Right renal pelvis (tissue), 4 donors: Measurements from ENCODE around the gene MORN1. TPM values are rescaled to one million over a fixed set of nuclear protein-coding genes. Genes with fewer than 3 reads are reported as not detected.
A peak's percentile ranks its signal among the peaks of the same experiment; 100 is the strongest.

Experiments
- DNase-seq, 4 donors: peaks; one replicate each; pipeline ENCODE4 v3.0.0-alpha.2; 2013; ENCODE audit warnings: low read depth in 4 of 4, low spot score in 3 of 4, missing footprints in 1 of 4
- polyA plus RNA-seq, 4 donors: library from polyadenylated mRNA; unstranded; fragments of 120-200 nt; gene quantifications; one replicate each; pipeline ENCODE4 v1.2.1, GENCODE V29; 2013; ENCODE audit not compliant: insufficient read length in 4 of 4

The MORN1 gene
- polyA plus RNA-seq, 4 donors: 10.0 to 15.6 (median 11.5) TPM

DNA sequence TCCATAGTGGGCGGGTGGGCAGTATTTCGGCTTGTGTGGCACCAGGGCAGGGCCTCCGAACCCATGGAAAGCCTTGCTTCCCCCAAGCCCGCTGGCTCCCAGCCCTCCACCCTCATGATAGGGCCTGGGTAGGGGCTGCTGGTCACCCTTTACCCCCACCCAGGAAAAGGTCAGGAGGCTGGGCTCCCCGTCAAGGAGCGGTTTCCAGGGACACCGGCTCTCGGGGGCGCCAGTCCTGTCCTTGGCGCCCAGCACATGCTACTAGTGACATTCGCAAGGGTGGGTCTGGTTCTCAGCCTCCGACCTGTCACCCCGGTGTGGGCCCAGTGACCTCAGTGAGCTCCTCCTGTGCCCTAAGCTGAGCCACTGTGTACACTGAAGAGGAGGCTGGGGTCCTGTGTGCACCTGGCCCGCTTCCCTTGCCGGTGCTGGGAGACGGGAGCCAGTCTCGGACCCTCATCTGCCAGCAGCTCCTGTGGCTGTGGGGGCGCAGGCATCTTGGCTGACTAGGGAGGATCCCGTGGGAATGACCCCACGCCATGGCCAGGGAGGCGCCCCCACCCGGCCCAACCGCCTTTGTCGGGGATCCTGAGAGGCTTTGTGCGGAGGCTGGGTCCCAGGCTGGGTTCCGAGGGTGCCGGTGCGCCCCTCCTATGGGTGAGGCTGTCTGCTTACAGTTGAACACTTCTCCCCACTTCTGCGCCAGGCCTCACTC is 108.6 kb downstream of the MORN1 start:
- DNase-seq: no peak

DNA sequence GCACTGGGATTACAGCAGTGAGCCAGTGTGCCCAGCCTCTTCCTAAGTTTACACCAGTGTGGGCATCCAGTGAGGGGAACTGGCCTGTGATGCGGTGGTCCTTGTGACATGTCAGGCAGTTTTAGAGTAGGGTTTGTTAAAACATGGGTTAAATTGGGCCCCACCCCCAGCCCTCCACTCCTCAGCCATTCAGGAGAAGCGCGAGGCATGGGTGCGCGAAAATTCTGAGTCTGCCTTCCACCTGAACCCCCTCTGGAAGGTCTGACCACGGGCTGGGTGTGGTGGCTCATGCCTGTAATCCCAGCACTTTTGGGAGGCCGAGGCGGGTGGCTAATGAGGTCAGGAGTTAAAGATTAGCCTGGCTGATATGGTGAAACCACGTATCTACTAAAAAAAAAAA is 111.5 kb downstream of the MORN1 start:
- DNase-seq: no peak

DNA sequence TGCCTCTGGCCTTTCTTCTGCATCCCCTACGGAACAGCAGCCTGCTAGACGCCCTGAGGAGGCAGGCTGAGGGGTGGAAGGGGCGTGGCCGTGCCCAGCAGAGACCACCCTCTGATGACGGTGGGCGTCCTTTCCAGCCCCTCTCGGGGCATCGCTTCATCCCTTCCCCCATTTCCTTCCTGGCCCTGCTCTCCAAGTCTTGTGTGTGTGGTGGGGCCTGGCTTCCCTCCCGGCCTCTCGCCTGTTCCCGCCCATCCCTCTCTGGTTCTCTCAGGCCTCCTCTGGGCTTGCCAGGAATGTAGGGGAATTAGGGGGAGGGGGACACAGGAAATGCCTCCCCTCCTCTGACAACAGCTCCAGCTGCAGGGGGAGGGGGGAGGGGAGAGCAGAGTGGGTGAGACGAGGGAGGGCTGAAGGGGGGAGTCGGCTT is 112.1 kb downstream of the MORN1 start:
- DNase-seq: peak; percentile 78 to 95 (median 90)

DNA sequence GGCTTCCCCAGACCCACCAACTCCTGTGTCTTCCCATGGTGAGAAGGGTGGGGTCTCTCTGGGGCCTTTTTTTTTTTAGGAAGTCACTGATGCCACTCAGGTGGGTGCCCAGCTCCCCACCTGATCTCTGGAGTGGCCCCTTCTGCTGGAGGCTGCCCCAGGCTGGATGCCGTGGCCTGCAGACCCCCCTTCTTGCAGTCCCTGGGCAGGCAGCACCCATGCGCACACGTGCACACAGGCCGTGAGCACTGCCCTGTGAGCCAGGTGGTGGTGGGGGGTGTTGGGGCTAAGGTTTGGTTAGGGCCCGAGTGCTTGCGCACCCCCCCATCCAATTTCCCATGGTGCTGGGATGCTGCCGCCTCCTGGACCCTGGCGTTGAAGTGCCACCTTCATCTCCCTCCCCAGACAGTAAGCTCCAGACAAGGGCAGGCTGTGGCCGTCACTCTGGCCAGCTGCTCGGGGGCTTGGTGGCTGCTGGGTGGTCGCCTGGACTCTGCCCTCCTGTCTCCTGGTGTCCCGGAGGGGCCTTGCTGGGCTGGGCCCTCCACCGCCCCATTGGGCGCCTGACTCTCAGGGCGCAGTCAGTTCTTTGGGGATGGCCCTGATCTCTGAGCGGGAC is 112.7 kb downstream of the MORN1 start:
- DNase-seq: no peak

DNA sequence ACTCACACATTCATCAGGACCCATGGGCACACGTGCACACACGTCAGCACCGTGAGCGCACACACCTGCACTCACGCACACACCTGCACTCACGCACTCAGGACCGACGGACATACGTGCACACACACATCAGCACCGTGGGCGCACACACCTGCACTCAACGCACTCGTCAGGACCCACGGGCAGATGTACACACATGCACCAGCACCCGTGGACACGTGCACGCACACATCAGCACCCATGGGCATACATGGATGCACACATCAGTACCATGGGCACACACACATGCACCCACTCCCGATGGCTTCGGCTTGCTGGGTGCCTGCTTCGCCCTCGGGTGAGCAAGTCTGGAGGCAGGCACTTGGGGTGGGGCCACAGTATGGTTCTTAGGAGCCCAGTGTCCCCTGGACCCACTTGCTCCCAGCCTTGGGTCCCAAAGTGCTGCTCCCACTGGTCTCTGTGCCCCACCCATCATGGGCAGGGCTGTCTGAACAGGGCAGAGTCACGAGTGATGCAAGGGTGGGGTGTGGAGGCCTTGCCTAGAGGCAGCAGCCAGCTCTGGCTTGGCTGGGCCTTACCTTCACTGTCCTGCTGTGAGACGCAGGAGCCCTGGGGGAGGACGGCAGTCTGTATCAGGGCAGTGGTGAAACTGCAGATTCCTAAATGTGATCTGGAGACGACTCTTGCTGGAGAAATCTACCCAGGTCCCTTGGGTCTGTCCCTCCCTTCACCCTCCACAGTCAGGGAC is 113.4 kb downstream of the MORN1 start:
- no peak for DNase-seq

DNA sequence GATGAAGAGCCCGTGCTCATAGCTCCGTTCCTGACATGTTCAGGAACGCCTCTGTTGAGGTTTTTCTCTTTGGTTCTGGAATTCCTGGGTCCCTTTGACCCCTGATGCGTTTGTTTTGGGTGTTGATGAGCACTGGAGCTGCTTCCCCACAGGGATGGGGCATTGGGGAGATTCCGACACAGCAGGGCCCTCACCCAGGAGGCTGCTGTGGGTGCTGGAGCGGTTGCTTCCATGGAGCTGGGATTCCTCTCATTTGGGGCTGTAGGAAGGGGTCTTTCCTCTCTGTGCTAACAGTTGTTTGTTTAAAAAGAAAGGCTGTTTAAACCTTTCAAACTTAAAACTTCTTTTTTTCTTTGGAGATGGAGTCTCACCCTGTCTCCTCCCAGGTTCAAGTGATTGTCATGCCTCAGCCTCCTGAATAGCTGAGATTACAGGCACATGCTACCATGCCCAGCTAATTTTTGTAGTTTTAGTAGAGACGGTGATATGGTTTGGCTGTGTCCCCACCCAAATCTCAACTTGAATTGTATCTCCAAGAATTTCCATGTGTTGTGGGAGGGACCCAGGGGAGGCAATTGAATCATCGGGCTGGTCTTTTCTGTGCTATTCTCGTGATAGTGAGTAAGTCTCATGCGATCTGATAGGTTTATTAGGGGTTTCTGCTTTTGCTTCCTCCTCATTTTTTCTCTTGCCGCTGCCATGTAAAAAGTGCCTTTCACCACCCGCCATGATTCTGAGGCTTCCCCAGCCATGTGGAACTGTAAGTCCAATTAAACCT is 114.4 kb downstream of the MORN1 start:
- no peak for DNase-seq

DNA sequence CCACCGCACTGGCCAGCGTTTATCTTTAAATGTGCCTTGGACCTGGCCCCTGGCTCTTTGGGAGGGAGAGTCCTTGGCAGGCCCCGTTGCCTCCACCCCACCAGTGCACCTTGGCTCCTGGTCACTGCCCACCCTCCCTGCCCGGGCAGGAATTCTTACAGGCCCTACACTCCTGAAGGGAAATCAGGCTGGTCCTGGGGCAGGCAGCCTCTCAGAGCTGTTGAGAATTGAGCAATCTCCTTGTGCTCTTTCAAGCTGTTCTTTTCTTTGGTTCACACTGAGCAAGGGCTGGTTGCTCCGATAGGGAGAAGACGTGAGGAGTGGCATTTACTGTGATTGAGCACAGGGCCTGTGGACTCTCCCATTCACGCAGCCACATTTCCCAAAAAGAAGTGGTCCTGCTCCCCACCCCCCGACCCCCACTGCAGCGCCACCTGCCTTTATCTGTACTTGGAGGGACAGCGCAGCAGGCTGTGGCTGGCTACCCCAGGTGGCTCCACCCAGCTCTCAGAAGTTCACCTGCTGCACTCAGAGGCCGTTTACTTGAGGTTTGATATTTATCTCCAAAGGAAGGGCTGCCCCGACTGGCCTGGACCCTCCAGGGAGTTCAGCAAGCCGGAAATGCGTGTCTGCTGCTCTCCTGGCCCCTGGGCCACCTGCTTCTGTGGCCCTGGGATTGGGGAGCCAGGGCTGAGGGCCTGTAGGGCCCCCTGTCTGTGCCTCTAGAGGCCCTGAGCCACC is 115.4 kb downstream of the MORN1 start:
- no peak for DNase-seq

DNA sequence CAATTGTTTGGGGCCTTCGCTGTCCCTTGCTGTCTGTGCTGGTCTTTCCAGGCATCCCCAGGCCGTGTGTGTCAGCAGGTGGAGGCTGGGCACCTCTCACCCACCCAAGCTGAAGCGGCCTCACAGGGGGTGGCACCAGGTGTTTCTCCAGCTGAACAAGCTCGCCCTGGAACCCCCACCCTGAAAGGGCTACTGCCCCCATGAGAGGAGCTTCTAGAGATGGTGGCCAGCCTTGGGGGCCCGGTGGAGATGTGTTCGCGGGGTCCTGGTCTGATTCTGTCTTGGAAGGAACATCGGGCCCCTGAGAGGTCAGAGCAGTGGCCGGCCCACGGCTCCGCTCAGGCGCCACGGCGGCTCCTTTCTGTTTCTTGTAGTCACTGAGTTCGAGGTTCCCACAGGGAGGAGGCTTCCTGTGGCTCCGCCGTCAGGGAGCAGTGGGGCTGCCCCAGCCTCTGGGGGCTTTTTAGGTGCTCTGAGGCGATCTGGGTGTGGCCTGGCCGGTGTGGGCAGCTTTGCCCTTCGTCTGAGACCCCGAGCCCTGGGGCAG is 116.4 kb downstream of the MORN1 start:
- no peak for DNase-seq

DNA sequence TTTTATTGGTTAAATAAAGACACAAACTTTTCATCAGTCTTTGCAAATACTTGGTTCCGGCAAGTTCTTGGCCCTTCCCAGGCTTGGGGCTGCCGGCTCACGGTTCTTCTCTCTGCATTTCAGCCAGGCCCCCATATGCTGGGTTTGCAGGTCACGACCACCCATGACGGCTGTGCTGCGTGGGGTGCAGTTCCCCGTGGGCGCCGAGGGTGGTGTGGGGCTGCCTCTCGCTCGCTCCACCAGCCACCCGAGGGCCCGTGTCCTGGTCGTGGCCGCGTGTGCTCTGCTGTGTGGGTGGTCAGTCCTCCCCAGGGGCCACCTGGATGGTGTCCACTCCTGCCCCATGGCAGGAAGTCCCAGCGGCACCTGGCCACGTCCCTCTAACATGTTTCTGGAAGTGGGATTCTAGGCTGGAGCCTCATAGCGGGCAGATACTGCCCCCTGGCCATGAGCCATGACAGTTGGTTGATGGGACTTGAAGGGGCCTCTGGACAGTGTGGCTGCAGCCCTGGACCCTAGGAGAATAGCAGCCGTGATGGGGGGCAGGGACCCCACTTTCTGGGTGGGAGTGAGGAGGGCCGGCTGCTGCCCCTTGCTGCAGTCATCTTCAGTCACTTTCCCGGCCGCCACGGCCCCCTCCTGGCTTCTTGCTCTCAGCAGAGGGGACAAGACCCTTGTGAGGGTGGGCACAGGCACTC is 117.0 kb downstream of the MORN1 start:
- DNase-seq: no peak

DNA sequence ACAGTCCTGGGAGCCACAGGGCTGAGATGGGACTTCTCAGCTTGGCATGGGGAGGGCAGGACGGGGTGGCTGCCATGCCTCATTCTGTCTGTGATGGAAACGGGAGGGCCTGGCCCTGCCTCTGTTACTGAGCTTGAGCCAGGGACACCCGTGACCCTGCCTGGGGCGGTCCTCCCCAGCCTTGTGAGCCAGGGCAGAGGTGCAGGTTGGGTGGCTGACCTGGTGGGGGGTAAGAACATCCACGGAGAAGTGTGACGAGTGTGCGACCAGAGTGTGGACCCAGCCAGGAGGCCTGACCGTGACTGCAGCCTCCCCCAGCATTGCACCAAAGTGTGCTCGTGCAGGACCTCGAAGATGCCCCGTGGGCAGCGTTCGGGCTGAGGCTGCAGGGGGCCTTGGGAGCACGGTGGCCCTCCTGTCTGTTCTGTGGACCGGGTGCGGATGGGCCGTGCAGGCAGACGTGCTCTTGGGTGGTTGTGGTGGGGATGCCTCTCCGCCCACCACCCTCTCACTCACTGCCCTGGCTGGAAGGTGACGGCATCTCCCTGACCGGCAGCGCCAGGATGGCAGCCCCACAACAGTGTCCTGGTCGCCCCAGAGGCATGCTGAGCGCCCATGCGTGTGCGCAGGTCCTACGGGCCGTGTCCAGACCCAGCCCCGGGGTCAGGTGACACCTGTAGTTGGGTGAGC is 117.8 kb downstream of the MORN1 start:
- no peak for DNase-seq

DNA sequence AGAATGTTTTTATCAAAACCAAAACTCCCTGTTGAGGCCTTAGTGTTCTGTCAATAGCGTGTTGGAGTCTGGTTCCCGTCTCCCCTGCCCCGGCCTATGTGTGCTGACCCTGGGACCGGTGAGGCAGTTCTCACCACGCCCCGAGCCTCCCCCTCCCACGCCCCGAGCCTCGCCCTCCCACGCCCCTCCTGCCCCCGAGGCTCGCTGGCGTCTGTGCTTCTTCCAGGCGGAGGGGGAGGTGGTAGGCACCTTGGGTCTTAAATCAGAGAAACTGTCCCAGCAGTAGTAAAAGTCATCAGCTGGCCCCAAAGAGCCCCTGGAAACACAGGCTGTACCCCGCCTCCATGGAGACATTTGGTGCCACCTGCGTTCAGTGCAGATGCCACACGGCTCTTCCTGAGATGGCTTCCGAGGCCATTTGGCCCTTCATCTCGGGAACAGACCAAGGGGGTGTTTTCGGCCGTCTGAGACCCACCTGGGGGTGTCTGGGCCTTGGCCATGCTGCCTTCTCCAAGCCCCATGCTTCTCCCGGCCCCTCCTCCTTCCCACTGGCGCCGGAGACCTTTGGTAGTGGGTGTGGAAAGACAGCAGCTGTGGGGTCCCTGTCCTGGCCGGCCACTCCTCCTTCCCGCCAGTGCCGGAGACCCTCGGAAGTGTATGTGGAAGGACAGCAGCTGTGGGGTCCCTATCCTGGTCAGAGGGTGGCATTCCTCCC is 118.5 kb downstream of the MORN1 start:
- DNase-seq: no peak

DNA sequence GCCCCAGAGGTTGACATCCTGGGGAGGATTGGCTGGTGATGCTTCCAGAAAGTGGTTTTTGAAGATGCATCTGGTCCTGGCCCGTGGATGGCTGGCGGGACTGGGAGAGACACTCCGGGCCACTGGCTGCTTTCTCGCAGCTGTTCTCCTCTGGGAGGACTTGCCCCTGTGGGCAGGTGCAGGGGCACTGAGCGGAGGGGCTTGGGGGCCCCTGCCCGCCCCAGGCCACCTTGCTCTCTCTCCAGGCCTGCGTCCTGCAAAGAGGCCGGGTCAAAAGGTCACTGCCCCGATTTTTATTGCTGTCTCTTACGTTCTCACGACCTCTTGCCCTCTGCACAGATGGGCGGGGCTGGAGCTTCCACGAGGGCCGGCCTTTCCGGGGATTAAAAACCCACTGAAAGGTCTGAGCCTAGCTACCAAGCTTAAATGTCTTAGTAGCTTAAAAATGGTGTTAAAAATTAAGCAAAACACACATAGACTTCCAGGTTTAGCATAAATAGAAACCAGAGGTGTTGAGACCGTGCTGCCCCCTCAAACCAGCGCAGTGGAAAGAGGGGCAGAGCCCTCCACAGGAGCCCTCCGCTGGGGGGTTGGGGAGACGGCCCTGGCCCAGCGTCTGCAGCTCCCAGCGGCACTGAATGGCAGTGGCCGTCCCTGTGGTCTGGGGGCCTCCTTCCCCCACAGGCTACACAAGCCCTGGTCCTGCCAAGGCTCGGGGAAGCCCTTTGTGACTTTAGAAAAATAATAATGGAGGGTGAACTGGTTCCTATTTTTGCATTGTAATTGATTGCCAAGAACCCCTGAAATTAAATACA is 119.3 kb downstream of the MORN1 start:
- no peak for DNase-seq

Other genes starting within 250 kb of the MORN1 start
- 10 to 100 TPM; 31.9 to 68.8 (median 36.5) TPM for gene FAAP20, start 196.8 kb downstream of the MORN1 start, polyA plus RNA-seq
- gene SKI, start 163.2 kb downstream of the MORN1 start, polyA plus RNA-seq: 10 to 100 TPM; 52.8 to 64.9 (median 57.0) TPM
- gene RER1, start 287 bp upstream of the MORN1 start, polyA plus RNA-seq: 100 to 1,000 TPM; 122 to 126 (median 125) TPM
- gene PEX10, start 21.0 kb upstream of the MORN1 start, polyA plus RNA-seq: 10 to 100 TPM; 21.0 to 29.9 (median 23.3) TPM
- gene PLCH2, start 84.7 kb upstream of the MORN1 start, polyA plus RNA-seq: 1 to 10 TPM in 3 of 4 donors, under 1 TPM in 1; 0.86 to 2.4 (median 1.4) TPM
- 10 to 100 TPM; 27.3 to 30.8 (median 29.3) TPM for gene PANK4, start 135.0 kb upstream of the MORN1 start, polyA plus RNA-seq
- gene HES5, start 138.7 kb upstream of the MORN1 start, polyA plus RNA-seq: under 1 TPM; 0.32 to 0.56 (median 0.49) TPM
- 10 to 100 TPM; 18.8 to 24.3 (median 21.3) TPM for gene TNFRSF14, start 164.8 kb upstream of the MORN1 start, polyA plus RNA-seq
- 10 to 100 TPM; 37.4 to 51.2 (median 39.9) TPM for gene PRXL2B, start 195.2 kb upstream of the MORN1 start, polyA plus RNA-seq
- 1 to 10 TPM; 1.9 to 4.0 (median 3.2) TPM for gene MMEL1, start 241.5 kb upstream of the MORN1 start, polyA plus RNA-seq